HTR-8/SVneo (cell line): ENCODE data around the gene RAB8A.
"Not testable (repeated sequence)": the region's sequence is repeated elsewhere in the genome, so short reads cannot be mapped to it uniquely, and the experiment has no call there.

Experiments
- DNase-seq: peaks from one replicate; pipeline ENCODE4 v3.0.0; 2011; ENCODE audit warnings: low spot score, mixed read lengths; ENCODE audit not compliant: insufficient read length
- FAIRE-seq: peaks from 2 replicates; lab custom pipeline; 2011; peaks lifted over from hg19 to GRCh38; lab: Jason Lieb, UNC

Gene RAB8A

GRCh38 chr19:16106121-16106520, 5.6 kb upstream of the RAB8A start:
- FAIRE-seq: no peak
- no peak for DNase-seq

- no peak for DNase-seq
These were observed 442 bp downstream of the RAB8A start for GRCh38 chr19:16111909-16112752.

GRCh38 chr19:16112778-16113177, 1.1 kb downstream of the RAB8A start:
- DNase-seq (no peak), FAIRE-seq (no peak)

More at GRCh38 chr19:16111909-16112752, 442 bp downstream of the RAB8A start:
- no peak for FAIRE-seq

- no peak for DNase-seq
- no peak for FAIRE-seq
These were observed 2.0 kb downstream of the RAB8A start for GRCh38 chr19:16113727-16114126.

- DNase-seq (no peak), FAIRE-seq (no peak)
These were observed 3.8 kb downstream of the RAB8A start for GRCh38 chr19:16115301-16116039.

- no peak for DNase-seq
- no peak for FAIRE-seq
These were observed 4.4 kb downstream of the RAB8A start for GRCh38 chr19:16116067-16116466.

GRCh38 chr19:16117594-16118033, 5.9 kb downstream of the RAB8A start:
- FAIRE-seq (no peak), DNase-seq (no peak)

- no peak for FAIRE-seq
- no peak for DNase-seq
These were observed 6.9 kb downstream of the RAB8A start for GRCh38 chr19:16118489-16119033.

GRCh38 chr19:16119075-16119857, 7.6 kb downstream of the RAB8A start:
- DNase-seq, FAIRE-seq: not testable (repeated sequence)

GRCh38 chr19:16121141-16121540, 9.5 kb downstream of the RAB8A start:
- no peak for FAIRE-seq
- DNase-seq: no peak

- FAIRE-seq (no peak), DNase-seq (no peak)
These were observed 10.3 kb downstream of the RAB8A start for GRCh38 chr19:16121967-16122366.

GRCh38 chr19:16124953-16125352, 13.3 kb downstream of the RAB8A start:
- no peak for FAIRE-seq
- DNase-seq: no peak

GRCh38 chr19:16125737-16126495, 14.2 kb downstream of the RAB8A start:
- FAIRE-seq: no peak

GRCh38 chr19:16127080-16127479, 15.4 kb downstream of the RAB8A start:
- DNase-seq (no peak), FAIRE-seq (no peak)

More at GRCh38 chr19:16125737-16126495, 14.2 kb downstream of the RAB8A start:
- DNase-seq: no peak

- DNase-seq (no peak), FAIRE-seq (no peak)
These were observed 16.2 kb downstream of the RAB8A start for GRCh38 chr19:16127776-16128371.

- no peak for DNase-seq
- FAIRE-seq: no peak
These were observed 20.0 kb downstream of the RAB8A start for GRCh38 chr19:16131648-16132047.

GRCh38 chr19:16133818-16134217, 22.1 kb downstream of the RAB8A start:
- no peak for DNase-seq
- FAIRE-seq: no peak

GRCh38 chr19:16134510-16134909, 22.8 kb downstream of the RAB8A start:
- FAIRE-seq (no peak), DNase-seq (no peak)
